GM18517 (cell line): Measurements from ENCODE around the gene SUSD3.

Experiments
- ATAC-seq: cut with Tn5 transposase; IDR thresholded peaks from one replicate; pipeline ENCODE4 v1.9.1; 2021; ENCODE audit warnings: mild to moderate bottlenecking, moderate library complexity; ENCODE audit not compliant: unreplicated experiment

Gene SUSD3

GRCh38 chr9:93121316-93122241 is 63.1 kb downstream of the SUSD3 start:
- ATAC-seq: no peak

GRCh38 chr9:93122721-93123221 is 64.3 kb downstream of the SUSD3 start:
- no peak for ATAC-seq

GRCh38 chr9:93123561-93124283 is 65.2 kb downstream of the SUSD3 start:
- ATAC-seq: no peak

GRCh38 chr9:93124793-93125192 is 66.3 kb downstream of the SUSD3 start:
- ATAC-seq: no peak

GRCh38 chr9:93125331-93125894 is 66.9 kb downstream of the SUSD3 start:
- ATAC-seq: no peak

- no peak for ATAC-seq
Observed at GRCh38 chr9:93126151-93126781, 67.8 kb downstream of the SUSD3 start.

GRCh38 chr9:93126825-93127368 is 68.4 kb downstream of the SUSD3 start:
- ATAC-seq: no peak

- ATAC-seq: no peak
Observed at GRCh38 chr9:93127395-93127911, 69.0 kb downstream of the SUSD3 start.

- no peak for ATAC-seq
Observed at GRCh38 chr9:93128011-93128714, 69.7 kb downstream of the SUSD3 start.

GRCh38 chr9:93128715-93129224 is 70.3 kb downstream of the SUSD3 start:
- ATAC-seq: no peak

GRCh38 chr9:93129286-93129685 is 70.8 kb downstream of the SUSD3 start:
- ATAC-seq: no peak

GRCh38 chr9:93129691-93130500 is 71.4 kb downstream of the SUSD3 start:
- ATAC-seq: no peak

GRCh38 chr9:93130861-93131481 is 72.5 kb downstream of the SUSD3 start:
- ATAC-seq: no peak

- ATAC-seq: no peak
Observed at GRCh38 chr9:93131599-93132286, 73.2 kb downstream of the SUSD3 start.

GRCh38 chr9:93132287-93132927 is 73.9 kb downstream of the SUSD3 start:
- no peak for ATAC-seq

- peak; percentile 43 for ATAC-seq
Observed at GRCh38 chr9:93132946-93133680, 74.6 kb downstream of the SUSD3 start.

GRCh38 chr9:93133681-93134014 is 75.1 kb downstream of the SUSD3 start:
- ATAC-seq: no peak
